Common myeloid progenitor, CD34-positive (primary cell): Measurements from ENCODE around the gene KCNMA1.

Experiments used
- CTCF ChIA-PET: fragments of 350-600 bp; sonication (Branson Sonifier 250); formaldehyde crosslinking; loops from one replicate; lab custom pipeline; 2021; ENCODE audit warnings: antibody characterized with exemption; lab: Charles Lee
- POLR2A ChIA-PET: fragments of 350-600 bp; sonication (Branson Sonifier 250); formaldehyde crosslinking; loops from one replicate; lab custom pipeline; 2021; ENCODE audit warnings: antibody characterized with exemption; lab: Charles Lee
- DNase-seq, 3 donors: peaks; one replicate each; pipeline versions ENCODE4 v3.0.0 to v3.0.0-alpha.2; 2013
- H3K27ac ChIP-seq, 2 experiments: 1 replicate in 1 of 2; 2 replicates in 1 of 2; pipeline ENCODE4 v1.7.0; 2013; ENCODE audit warnings: inconsistent platforms in 2 of 2, low read length in 2 of 2, mild to moderate bottlenecking in 2 of 2, low read depth in 1 of 2, moderate library complexity in 1 of 2; ENCODE audit not compliant: severe bottlenecking in 2 of 2, insufficient read depth in 1 of 2, poor library complexity in 1 of 2
- H3K27me3 ChIP-seq, 5 experiments: replicated peaks in 2 of 5; 1 replicate in 3 of 5; 2 replicates in 2 of 5; pipeline versions ENCODE4 v1.6.1 to v1.7.0; 2013; ENCODE audit warnings: low read length in 4 of 5, mild to moderate bottlenecking in 2 of 5, moderate library complexity in 2 of 5, inconsistent platforms in 1 of 5; ENCODE audit not compliant: insufficient read depth in 5 of 5, control insufficient read depth in 4 of 5
- H3K36me3 ChIP-seq, 4 experiments: 1 replicate in 2 of 4; 2 replicates in 2 of 4; pipeline versions ENCODE4 v1.6.1 to v1.7.0; 2013; ENCODE audit warnings: low read length in 3 of 4, control low read depth in 1 of 4, mild to moderate bottlenecking in 1 of 4; ENCODE audit not compliant: control insufficient read depth in 4 of 4, insufficient read depth in 4 of 4
- H3K4me1 ChIP-seq, 4 experiments: 1 replicate in 3 of 4; 2 replicates in 1 of 4; pipeline versions ENCODE4 v1.6.1 to v1.7.1; 2013; ENCODE audit warnings: low read length in 3 of 4, mild to moderate bottlenecking in 3 of 4, control low read depth in 1 of 4, inconsistent platforms in 1 of 4, moderate library complexity in 1 of 4; ENCODE audit not compliant: control insufficient read depth in 4 of 4, insufficient read depth in 4 of 4; ENCODE audit errors: control extremely low read depth in 1 of 4
- H3K4me3 ChIP-seq, 7 experiments: 1 replicate in 4 of 7; 2 replicates in 3 of 7; pipeline versions ENCODE4 v1.5.1 to v1.7.0; 2013; ENCODE audit warnings: mild to moderate bottlenecking in 7 of 7, low read length in 6 of 7, moderate library complexity in 6 of 7, inconsistent platforms in 2 of 7, low read depth in 2 of 7, control low read depth in 1 of 7; ENCODE audit not compliant: insufficient read depth in 4 of 7, control insufficient read depth in 1 of 7; ENCODE audit errors: extremely low read depth in 1 of 7
- H3K9me3 ChIP-seq, 5 experiments: 1 replicate in 4 of 5; 2 replicates in 1 of 5; pipeline versions ENCODE4 v1.6.1 to v1.7.1; 2013; ENCODE audit warnings: low read length in 4 of 5, mild to moderate bottlenecking in 2 of 5, inconsistent platforms in 1 of 5, low read depth in 1 of 5, moderate library complexity in 1 of 5; ENCODE audit not compliant: control insufficient read depth in 4 of 5, insufficient read depth in 2 of 5; ENCODE audit errors: control extremely low read depth in 1 of 5
- WGBS: methylation state at CpG from one replicate; pipeline ENCODE4 v1.1.5; 2013; ENCODE audit not compliant: insufficient coverage; 5-methylcytosine and 5-hydroxymethylcytosine counted together

Gene KCNMA1

GRCh38 chr10:77641788-77642397 is 4.3 kb upstream of the KCNMA1 start:
- 0% methylated on average over 5 of the region's 5 CpGs for WGBS
- no peak overlapping the region for H3K27ac ChIP-seq
- no peaks in the 10 kb centered on the region for H3K9me3 ChIP-seq
- CTCF ChIA-PET = interaction anchor here (0.6 to 17.4 kb wide), 19 partner anchors 10 to 503 kb away, joined by 3 to 339 read pairs (median 4); no protein-coding TSS in a partner anchor
- POLR2A ChIA-PET = no interaction called here
- H3K4me1 ChIP-seq = peaks cover 0 to 16% (median 9%) of the 10 kb centered on the region in 4 experiments
- no peaks in the 10 kb centered on the region for H3K36me3 ChIP-seq
- DNase-seq = peak; percentile 69 to 79 (median 71)
- peaks cover 7 to 48% (median 23%) of the 10 kb centered on the region in 5 experiments for H3K27me3 ChIP-seq
- no peak overlapping the region for H3K4me3 ChIP-seq

- CTCF ChIA-PET = interaction anchor here (0.6 to 17.4 kb wide), 14 partner anchors 9 to 502 kb away, joined by 3 to 339 read pairs (median 4); no protein-coding TSS in a partner anchor
- Histone ChIP-seq H3K27ac (no peak overlapping the region), H3K27me3 (peaks cover 7 to 53% (median 28%) of the 10 kb centered on the region in 5 experiments), H3K4me3 (no peak overlapping the region), H3K36me3 (no peaks in the 10 kb centered on the region), H3K4me1 (peaks cover 0 to 21% (median 11%) of the 10 kb centered on the region in 4 experiments), H3K9me3 (no peaks in the 10 kb centered on the region)
- WGBS = 20% methylated on average over 1 of the region's 1 CpG
- POLR2A ChIA-PET = no interaction called here
- DNase-seq = no peak
Measured at GRCh38 chr10:77641344-77641743, 3.7 kb upstream of the KCNMA1 start.

GRCh38 chr10:77640167-77640566 is 2.6 kb upstream of the KCNMA1 start:
- H3K36me3 ChIP-seq = no peaks in the 10 kb centered on the region
- H3K27me3 ChIP-seq = peaks cover 7 to 65% (median 37%) of the 10 kb centered on the region in 5 experiments
- no peak for DNase-seq
- H3K27ac ChIP-seq = no peak overlapping the region
- no peaks in the 10 kb centered on the region for H3K9me3 ChIP-seq
- CTCF ChIA-PET = interaction anchor here (1.0 to 17.4 kb wide), 5 partner anchors 10 to 501 kb away, joined by 3 to 339 read pairs (median 4); no protein-coding TSS in a partner anchor
- H3K4me1 ChIP-seq = peaks cover 0 to 21% (median 12%) of the 10 kb centered on the region in 4 experiments
- POLR2A ChIA-PET = no interaction called here
- WGBS = 82% methylated on average over 3 of the region's 3 CpGs
- no peak overlapping the region for H3K4me3 ChIP-seq

GRCh38 chr10:77639756-77640155 is 2.1 kb upstream of the KCNMA1 start:
- POLR2A ChIA-PET = no interaction called here
- H3K9me3 ChIP-seq = no peaks in the 10 kb centered on the region
- H3K4me3 ChIP-seq = no peak overlapping the region
- H3K4me1 ChIP-seq = peaks cover 0 to 21% (median 12%) of the 10 kb centered on the region in 4 experiments
- DNase-seq = no peak
- H3K36me3 ChIP-seq = no peaks in the 10 kb centered on the region
- no peak overlapping the region for H3K27ac ChIP-seq
- no CpG with 5 or more reads among the region's 3 CpGs for WGBS
- CTCF ChIA-PET = interaction anchor here (1.0 to 17.4 kb wide), 6 partner anchors 10 to 472 kb away, joined by 3 to 339 read pairs (median 4); no protein-coding TSS in a partner anchor
- peaks cover 7 to 69% (median 39%) of the 10 kb centered on the region in 5 experiments for H3K27me3 ChIP-seq

- CTCF ChIA-PET = interaction anchor here (0.7 to 17.4 kb wide), 6 partner anchors 9 to 470 kb away, joined by 3 to 339 read pairs (median 4); no protein-coding TSS in a partner anchor
- H3K27me3 ChIP-seq = peaks cover 7 to 77% (median 48%) of the 10 kb centered on the region in 5 experiments
- no peak overlapping the region for H3K27ac ChIP-seq
- POLR2A ChIA-PET = interaction anchor here (0.6 kb wide), 1 partner anchor 115 kb away, joined by 3 read pairs; no protein-coding TSS in a partner anchor
- H3K36me3 ChIP-seq = no peaks in the 10 kb centered on the region
- peaks cover 0 to 21% (median 12%) of the 10 kb centered on the region in 4 experiments for H3K4me1 ChIP-seq
- peak in 2 of 3 donors; percentile 46 to 61 for DNase-seq
- peak overlapping the region; percentile 10 to 70 (median 51) for H3K4me3 ChIP-seq
- WGBS = 0% methylated on average over 27 of the region's 56 CpGs
- H3K9me3 ChIP-seq = no peaks in the 10 kb centered on the region
Measured at GRCh38 chr10:77638321-77639101, 903 bp upstream of the KCNMA1 start.

- H3K4me3 ChIP-seq = peak overlapping the region in 5 of 7 experiments; percentile 36 to 70 (median 56)
- H3K27ac ChIP-seq = no peak overlapping the region
- POLR2A ChIA-PET = no interaction called here
- CTCF ChIA-PET = interaction anchor here (17.4 kb wide), 1 partner anchor 469 kb away, joined by 339 read pairs; no protein-coding TSS in a partner anchor
- H3K27me3 ChIP-seq = peaks cover 7 to 89% (median 51%) of the 10 kb centered on the region in 5 experiments
- no peaks in the 10 kb centered on the region for H3K36me3 ChIP-seq
- H3K4me1 ChIP-seq = peaks cover 0 to 21% (median 12%) of the 10 kb centered on the region in 4 experiments
- under 1% methylated on average over 41 of the region's 53 CpGs for WGBS
- H3K9me3 ChIP-seq = no peaks in the 10 kb centered on the region
- DNase-seq = peak in 1 of 3 donors; percentile 18
Measured at GRCh38 chr10:77636967-77637531, 559 bp downstream of the KCNMA1 start.
